T-helper 17 cell (primary cell): ENCODE data around the gene TAAR6. TPM values are rescaled to one million over a fixed set of nuclear protein-coding genes. Genes with fewer than 3 reads are reported as not detected.
"Not testable (repeated sequence)": the region's sequence is repeated elsewhere in the genome, so short reads cannot be mapped to it uniquely, and the experiment has no call there.

Experiments used
- ATAC-seq: fragments of 150-1000 bp; cut with Tn5 transposase; 2 replicates; pipeline ENCODE4 v1.10.0; 2021; ENCODE audit warnings: mild to moderate bottlenecking, moderate library complexity
- DNase-seq, 3 donors: peaks; one replicate each; pipeline versions ENCODE4 v3.0.0 to v3.0.0-alpha.2; 2020 to 2021
- H3K9me3 ChIP-seq: one replicate; pipeline ENCODE4 v1.7.0; 2013; ENCODE audit warnings: low read length, mild to moderate bottlenecking; ENCODE audit not compliant: control insufficient read depth, poor library complexity, severe bottlenecking
- H3K27ac Mint-ChIP-seq: one replicate; pipeline ENCODE4 v1.8.0; 2022; ENCODE audit warnings: mild to moderate bottlenecking, moderate library complexity, mixed read lengths
- H3K27me3 Mint-ChIP-seq: one replicate; pipeline ENCODE4 v1.8.0; 2022; ENCODE audit warnings: mixed read lengths
- H3K36me3 Mint-ChIP-seq: one replicate; pipeline ENCODE4 v1.8.0; 2022; ENCODE audit warnings: low read depth, mixed read lengths
- H3K4me1 Mint-ChIP-seq: one replicate; pipeline ENCODE4 v1.8.0; 2022; ENCODE audit warnings: mild to moderate bottlenecking, mixed read lengths
- H3K4me3 Mint-ChIP-seq: one replicate; pipeline ENCODE4 v1.8.0; 2022; ENCODE audit warnings: mild to moderate bottlenecking, moderate library complexity, mixed read lengths
- total RNA-seq, 4 donors: library from RNA in 2 of 4; stranded (reverse) in 2 of 4; gene quantifications; one replicate each; pipeline ENCODE4 v1.2.3 and lab custom pipeline; 2022 to 2026

The TAAR6 gene
- total RNA-seq, 2 donors from 2014 or later = not detected

DNA sequence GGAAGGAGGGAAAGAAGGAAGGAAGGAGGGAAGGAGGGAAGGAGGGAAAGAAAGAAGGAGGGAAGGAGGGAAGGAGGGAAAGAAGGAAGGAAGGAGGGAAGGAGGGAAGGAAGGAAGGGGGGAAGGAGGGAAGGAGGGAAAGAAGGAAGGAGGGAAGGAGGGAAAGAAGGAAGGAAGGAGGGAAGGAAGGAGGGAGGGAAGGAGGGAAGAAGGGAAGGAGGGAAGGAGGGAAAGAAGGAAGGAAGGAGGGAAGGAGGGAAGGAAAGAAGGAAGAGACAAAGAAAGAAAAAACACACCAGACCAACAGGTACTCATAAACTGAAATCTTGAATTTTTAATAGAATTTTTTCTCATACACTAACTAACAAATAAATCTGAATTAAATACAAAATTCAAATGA lies 30.8 kb downstream of the TAAR6 start:
- peaks cover 30% of the 10 kb centered on the region for H3K27me3 Mint-ChIP-seq
- H3K27ac Mint-ChIP-seq, H3K4me1 Mint-ChIP-seq, H3K9me3 ChIP-seq, DNase-seq, H3K4me3 Mint-ChIP-seq, H3K36me3 Mint-ChIP-seq, ATAC-seq: not testable (repeated sequence)

GRCh38 chr6:132604635-132605152 lies 34.6 kb downstream of the TAAR6 start:
- Mint-ChIP-seq H3K36me3 (no peaks in the 10 kb centered on the region), H3K27ac (no peak overlapping the region), H3K27me3 (peaks cover 22% of the 10 kb centered on the region), H3K4me1 (no peaks in the 10 kb centered on the region), H3K4me3 (no peak overlapping the region)
- H3K9me3 ChIP-seq = no peaks in the 10 kb centered on the region
- DNase-seq (no peak), ATAC-seq (no peak)

DNA sequence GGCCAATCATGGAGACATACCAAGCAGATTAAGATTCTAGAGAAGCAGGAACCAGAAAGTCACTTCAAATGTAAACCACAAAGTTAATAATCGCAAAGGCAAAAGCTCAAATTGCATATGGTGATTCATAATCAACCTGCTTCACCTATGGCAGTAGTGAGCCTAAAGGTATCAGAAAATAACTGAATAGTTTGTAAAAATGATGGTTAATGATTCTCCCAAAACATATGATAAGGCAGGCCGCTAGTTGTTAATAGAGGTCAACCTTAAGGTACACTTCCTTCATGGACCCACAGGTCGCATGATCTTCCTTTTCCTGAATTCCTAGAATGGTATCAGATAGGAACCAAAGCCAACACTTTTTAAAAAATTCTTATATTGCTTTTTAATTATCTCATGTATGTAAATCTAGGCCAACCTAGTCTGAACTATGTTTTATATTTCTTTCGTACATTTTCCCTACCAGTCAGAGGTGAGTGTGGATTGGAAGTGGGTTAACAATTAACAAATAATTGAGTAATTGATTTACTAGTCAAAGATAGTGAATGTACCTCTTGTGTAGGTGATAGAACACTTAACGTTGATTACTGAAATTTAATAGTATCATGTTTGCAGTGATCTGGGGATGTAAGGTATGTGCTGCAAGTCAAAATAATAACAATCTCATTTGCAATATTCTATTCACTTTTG lies 37.6 kb downstream of the TAAR6 start:
- Mint-ChIP-seq H3K36me3 (no peaks in the 10 kb centered on the region), H3K4me3 (no peak overlapping the region), H3K4me1 (peaks cover 5% of the 10 kb centered on the region), H3K27me3 (peaks cover 27% of the 10 kb centered on the region), H3K27ac (no peak overlapping the region)
- ATAC-seq (no peak), DNase-seq (no peak)
- no peaks in the 10 kb centered on the region for H3K9me3 ChIP-seq

DNA sequence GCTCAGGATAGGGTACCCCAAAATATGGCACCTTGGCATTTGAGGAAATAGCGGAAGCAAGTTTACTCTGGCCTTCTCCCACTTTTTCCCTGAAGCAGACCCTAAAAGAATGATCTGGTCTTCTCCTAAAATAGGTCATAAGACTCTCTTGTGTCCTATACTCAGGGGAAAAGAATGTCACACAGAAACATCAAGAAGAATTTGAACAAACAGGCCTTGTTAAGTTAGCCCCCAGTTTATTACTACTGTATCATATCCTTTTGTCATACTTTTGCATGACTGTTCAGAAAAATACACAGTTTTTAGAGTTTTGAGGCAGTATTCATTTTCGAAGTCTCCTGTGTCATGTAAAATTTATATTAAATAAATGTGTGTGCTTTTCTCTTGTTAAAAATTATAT lies 41.5 kb downstream of the TAAR6 start:
- H3K36me3 Mint-ChIP-seq = no peaks in the 10 kb centered on the region
- peaks cover 7% of the 10 kb centered on the region for H3K27me3 Mint-ChIP-seq
- DNase-seq = no peak
- H3K9me3 ChIP-seq = no peaks in the 10 kb centered on the region
- peaks cover 5% of the 10 kb centered on the region for H3K4me1 Mint-ChIP-seq
- H3K4me3 Mint-ChIP-seq = no peak overlapping the region
- H3K27ac Mint-ChIP-seq = no peak overlapping the region
- ATAC-seq = no peak

GRCh38 chr6:132612449-132613108 lies 42.5 kb downstream of the TAAR6 start:
- Mint-ChIP-seq H3K4me1 (peaks cover 5% of the 10 kb centered on the region), H3K27me3 (peaks cover 4% of the 10 kb centered on the region), H3K4me3 (peak overlapping the region; percentile 62), H3K36me3 (no peaks in the 10 kb centered on the region), H3K27ac (no peak overlapping the region)
- ATAC-seq = no peak
- no peak for DNase-seq
- H3K9me3 ChIP-seq = no peaks in the 10 kb centered on the region

DNA sequence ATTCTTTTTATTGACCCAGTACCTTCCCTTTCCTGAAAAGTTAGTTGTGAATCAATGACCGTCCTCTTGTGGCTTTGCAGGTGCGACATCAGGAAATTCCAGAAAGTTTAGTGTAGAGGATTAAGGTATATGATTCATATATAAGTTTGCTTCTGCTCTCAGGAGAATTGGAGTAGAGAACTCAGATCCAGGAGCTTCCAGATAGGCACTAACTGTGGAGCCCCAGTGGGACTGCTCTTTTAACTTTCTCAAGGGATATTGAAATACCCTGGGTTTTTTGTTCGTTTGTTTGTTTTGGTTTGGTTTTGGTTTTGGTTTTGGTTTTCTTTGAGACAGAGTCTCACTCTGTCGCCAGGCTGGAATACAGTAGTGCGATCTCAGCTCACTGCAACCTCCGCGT lies 44.4 kb downstream of the TAAR6 start:
- Mint-ChIP-seq H3K36me3 (no peaks in the 10 kb centered on the region), H3K4me1 (peaks cover 5% of the 10 kb centered on the region), H3K4me3 (peak overlapping the region; percentile 81), H3K27me3 (peaks cover 14% of the 10 kb centered on the region), H3K27ac (peak overlapping the region; percentile 21)
- ATAC-seq (no peak), DNase-seq (no peak)
- H3K9me3 ChIP-seq = peaks cover 2% of the 10 kb centered on the region

DNA sequence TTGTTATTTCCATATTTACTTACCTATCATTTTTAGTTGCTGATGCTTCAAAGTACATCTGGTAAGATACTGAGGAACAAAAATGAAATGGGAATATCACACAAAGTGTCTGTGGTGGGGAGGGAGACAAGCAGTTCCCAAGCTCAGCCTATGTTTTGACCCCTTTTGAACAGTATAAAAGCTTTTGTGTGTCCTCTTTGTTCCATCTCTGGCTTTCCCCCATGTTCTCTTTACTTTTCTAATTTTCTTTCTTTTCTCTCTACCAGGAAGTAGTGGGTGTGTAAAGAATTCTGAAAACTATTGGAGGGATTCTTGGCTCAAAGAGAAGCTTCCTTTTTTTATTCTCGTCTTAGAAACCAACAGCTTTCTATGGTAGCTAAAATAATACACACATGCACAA lies 46.6 kb downstream of the TAAR6 start:
- no peaks in the 10 kb centered on the region for H3K36me3 Mint-ChIP-seq
- H3K9me3 ChIP-seq = peaks cover 2% of the 10 kb centered on the region
- peaks cover 5% of the 10 kb centered on the region for H3K4me1 Mint-ChIP-seq
- no peak for DNase-seq
- H3K4me3 Mint-ChIP-seq = no peak overlapping the region
- no peak overlapping the region for H3K27ac Mint-ChIP-seq
- H3K27me3 Mint-ChIP-seq = peaks cover 16% of the 10 kb centered on the region
- no peak for ATAC-seq

Other genes starting within 250 kb of the TAAR6 start
- not detected for gene MOXD1, start 168.8 kb upstream of the TAAR6 start, total RNA-seq
- 10 to 100 TPM; 17.3 to 18.4 TPM for gene STX7, start 57.2 kb upstream of the TAAR6 start, total RNA-seq
- gene TAAR9, start 32.0 kb upstream of the TAAR6 start, total RNA-seq = not detected
- gene TAAR8, start 17.6 kb upstream of the TAAR6 start, total RNA-seq = not detected
- not detected for gene TAAR5, start 19.4 kb downstream of the TAAR6 start, total RNA-seq
- gene TAAR2, start 54.0 kb downstream of the TAAR6 start, total RNA-seq = not detected
- gene TAAR1, start 88.9 kb downstream of the TAAR6 start, total RNA-seq = not detected
- gene VNN1, start 143.7 kb downstream of the TAAR6 start, total RNA-seq = under 1 TPM; 0.22 to 0.42 TPM
- gene VNN2, start 187.6 kb downstream of the TAAR6 start, total RNA-seq = 1 to 10 TPM; 2.1 to 5.2 TPM
- gene SLC18B1, start 228.3 kb downstream of the TAAR6 start, total RNA-seq = 1 to 10 TPM; 8.6 to 9.1 TPM
- 1,000 to 10,000 TPM; 2,264 to 2,344 TPM for gene RPS12, start 244.2 kb downstream of the TAAR6 start, total RNA-seq